ENCODE measurements around the gene NOCT.

GRCh38 chr4:138967313-138967712 lies 48.3 kb upstream of the NOCT start:
- TF ChIP-seq NFE2L2 (IDR thresholded peaks at IDR 0.05; ENCODE audit: low read depth, low read length) (no peak), CTCF (conservative IDR thresholded peaks at IDR 0.05; ENCODE audit: low read depth, low read length) (no peak), BHLHE40 (IDR thresholded peaks at IDR 0.05; ENCODE audit: low read depth, low read length) (no peak)
